Tongue (tissue), 2 donors: ENCODE results near the gene TATDN2. TPM values are rescaled to one million over a fixed set of nuclear protein-coding genes. Genes with fewer than 3 reads are reported as not detected.
"Not testable (repeated sequence)": the region's sequence is repeated elsewhere in the genome, so short reads cannot be mapped to it uniquely, and the experiment has no call there.

Experiments used
- DNase-seq: peaks from one replicate; pipeline ENCODE4 v3.0.0-alpha.2; 2015
- total RNA-seq: library from RNA; depleted of rRNA; stranded (reverse); fragments of >200 nt; gene quantifications from one replicate; pipeline ENCODE4 v1.2.3, GENCODE V29; 2014

Gene TATDN2
- total RNA-seq, 1 donor from 2014 or later, result 15.5 TPM

GRCh38 chr3:10268930-10269329 lies 20.7 kb downstream of the TATDN2 start:
- peak; percentile 15 for DNase-seq

DNA sequence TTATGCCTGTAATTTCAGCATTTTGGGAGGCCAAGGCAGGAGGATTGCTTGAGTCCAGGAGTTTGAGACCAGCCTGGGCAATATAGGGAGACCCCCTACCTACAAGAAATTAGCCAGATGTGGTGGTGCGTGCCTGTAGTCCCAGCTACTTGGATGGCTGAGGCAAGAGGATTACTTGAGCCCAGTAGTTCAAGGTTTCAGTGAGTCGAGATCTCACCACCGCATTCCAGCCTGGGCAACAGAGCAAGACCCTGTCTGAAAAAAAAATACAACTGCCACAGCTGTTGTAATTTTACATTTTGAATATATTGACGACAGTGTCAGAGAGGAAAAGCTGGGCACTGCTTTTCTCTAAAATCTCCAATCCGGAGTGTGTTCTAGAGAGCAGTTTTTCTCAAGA lies 21.2 kb downstream of the TATDN2 start:
- no peak for DNase-seq

GRCh38 chr3:10272476-10272875 lies 24.2 kb downstream of the TATDN2 start:
- DNase-seq, result not testable (repeated sequence)

- DNase-seq, result no peak
Measured at GRCh38 chr3:10272977-10273376, 24.7 kb downstream of the TATDN2 start.

DNA sequence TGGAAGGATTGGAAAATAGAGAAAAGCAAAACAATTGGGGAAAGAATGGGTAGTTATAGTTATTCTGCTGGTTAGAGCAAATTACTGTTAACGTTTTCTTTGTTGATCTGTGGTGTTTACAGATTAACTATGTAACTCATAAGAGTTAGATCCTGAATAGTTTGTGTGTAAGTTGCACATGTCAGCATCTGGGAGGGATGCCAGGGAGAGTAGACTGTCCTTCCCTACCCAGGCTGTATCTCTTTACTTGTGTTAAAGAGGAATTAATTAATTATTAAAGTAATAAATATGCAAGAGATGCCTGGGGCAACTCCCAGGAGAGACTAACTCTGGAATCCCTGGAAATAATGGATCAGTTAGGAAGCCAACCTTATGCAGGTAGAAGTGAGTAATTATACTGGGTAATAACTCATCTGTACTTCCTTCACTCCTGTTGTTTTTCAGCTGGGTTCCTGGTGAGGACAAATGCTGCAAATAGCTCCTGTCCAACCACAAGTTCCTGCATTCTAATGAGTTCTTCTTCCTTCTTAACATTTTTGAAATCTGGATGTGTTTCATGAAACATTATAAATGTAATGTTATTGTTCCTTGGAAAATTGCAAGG lies 25.5 kb downstream of the TATDN2 start:
- no peak for DNase-seq

DNA sequence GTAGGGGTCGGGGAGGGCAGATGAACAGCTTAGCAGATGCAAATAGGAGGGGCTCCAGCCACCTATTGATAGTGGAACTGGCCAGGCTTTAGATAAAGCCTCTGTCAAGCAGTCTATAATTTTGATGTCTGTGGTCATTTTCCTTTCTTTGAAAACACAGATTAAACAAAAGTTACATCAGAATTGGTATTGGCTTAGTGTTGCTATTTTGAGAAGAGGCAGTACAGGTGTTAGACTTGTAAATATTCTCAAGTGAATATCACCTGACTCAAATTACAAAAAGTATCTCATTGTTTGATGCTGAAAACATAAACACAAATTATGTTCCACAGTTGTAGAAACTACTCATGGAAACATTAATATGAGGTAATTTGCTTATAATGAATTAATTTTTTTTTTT lies 26.3 kb downstream of the TATDN2 start:
- no peak for DNase-seq

- DNase-seq, result no peak
Measured at GRCh38 chr3:10277115-10277625, 28.9 kb downstream of the TATDN2 start.

DNA sequence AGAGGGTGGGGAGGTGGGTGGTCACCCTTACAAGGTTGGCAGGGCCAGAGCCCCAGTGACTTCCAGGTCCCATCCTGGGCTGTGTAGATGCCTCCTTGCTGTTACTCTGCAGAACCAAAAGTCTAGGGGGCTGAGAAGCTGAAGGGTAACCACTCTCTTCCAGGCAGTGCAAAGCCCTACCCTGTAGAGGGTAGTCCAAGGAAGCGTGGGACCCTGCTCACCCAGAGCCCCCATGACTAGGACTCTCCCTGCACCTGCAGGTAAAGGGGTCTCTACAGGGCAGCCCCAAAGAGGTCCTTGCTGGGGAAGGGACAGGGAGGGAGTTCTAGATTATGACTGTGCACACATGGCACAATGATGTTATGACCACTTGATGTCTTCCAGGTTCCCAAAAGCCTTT lies 30.2 kb downstream of the TATDN2 start:
- no peak for DNase-seq

DNA sequence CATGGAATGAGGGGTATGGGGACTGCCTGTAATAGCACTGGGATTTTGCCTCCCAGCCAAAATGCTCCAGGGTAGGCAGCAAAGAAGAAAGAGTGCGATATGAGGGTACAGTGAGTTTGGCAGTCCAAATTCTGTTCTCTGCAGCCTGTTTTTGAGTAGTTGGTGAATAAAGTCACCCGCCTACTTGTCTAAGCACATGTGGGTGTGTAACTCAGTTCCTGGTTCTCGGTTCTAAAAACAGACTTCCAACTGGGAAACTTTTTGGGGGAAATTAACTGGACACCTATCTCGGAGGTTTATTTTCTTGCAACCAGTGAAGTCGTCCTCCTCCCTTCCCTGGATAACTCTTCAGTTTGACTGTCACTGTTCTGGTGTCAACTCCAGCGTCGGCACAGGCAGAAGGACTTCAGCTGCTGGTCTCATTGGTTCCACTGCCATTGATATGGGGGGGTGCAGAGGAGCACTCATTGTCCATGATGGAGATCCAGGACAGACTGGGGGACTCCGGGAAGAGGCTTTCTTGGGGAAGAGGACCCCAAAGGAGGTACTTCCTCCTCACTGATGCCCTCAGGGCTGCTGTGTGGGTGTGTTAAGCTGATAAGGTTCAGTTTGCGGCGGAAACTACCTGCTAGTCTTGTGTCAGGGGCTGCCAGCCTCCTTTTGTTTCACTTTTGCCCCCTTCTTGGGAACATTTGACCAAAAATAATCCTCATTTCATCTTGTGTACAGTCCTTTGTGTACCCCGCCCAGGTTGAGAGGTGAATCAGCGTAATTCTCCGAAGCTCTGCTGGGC lies 31.3 kb downstream of the TATDN2 start:
- DNase-seq, result no peak

GRCh38 chr3:10280177-10280529 lies 31.9 kb downstream of the TATDN2 start:
- DNase-seq, result no peak

DNA sequence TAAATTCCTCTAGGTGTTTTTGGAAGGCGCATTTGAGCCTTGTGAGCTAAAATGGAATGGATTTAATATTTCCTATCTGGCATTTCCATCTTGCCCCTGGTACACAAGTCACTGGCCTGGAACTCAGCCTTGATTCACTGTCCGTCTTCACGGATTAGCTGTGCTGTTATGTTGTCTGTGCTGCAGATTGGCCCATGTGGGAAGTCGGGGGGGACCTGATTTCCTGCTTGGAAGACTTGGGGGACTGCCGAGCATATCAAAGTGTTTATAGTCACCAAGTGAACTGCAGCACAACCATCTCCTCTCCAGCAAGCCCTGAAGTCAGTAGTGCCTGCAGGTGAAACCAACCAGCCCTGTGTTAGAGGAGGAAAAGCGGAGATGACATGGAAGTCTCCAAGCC lies 32.3 kb downstream of the TATDN2 start:
- DNase-seq, result no peak

DNA sequence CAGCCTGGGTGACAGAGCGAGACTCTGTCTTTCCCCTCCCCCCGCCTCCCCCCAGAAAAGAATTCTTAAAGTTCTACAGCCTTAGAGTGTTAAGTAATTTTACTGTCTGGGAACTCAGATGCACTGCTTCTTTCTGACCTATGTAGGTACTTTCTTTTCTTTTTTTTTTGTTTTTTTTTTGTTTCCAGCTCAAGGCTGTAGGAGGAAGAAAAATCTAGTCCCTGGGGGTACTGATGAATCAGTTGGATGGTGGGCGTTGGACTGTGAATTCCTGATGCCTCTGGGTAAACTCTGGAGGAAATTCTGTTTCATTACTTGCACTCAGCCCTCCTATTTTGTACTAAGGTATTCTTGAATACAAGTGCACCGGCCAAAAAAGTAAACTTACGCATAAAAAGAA lies 33.7 kb downstream of the TATDN2 start:
- DNase-seq, result no peak

- DNase-seq, result peak; percentile 58
Measured at GRCh38 chr3:10283638-10284037, 35.4 kb downstream of the TATDN2 start.

DNA sequence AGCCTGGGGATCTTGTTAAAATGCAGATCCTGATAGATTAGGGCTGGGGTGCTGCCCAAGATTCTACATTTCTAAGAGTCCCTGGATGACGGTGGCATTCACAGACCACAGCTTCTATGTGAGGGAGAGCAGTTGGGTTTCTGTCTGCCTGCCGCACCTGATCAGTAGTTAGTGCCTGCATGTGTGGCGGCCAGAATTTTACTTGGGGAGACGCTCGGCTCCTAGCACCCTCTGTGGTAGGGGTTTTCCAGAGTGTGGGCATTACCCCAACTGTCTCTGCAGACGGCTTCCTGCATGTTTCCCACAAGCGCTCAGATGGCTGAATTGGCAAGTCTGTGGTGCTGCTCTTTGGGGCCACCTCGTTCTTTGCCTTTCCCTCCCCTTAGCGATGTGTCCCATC lies 36.2 kb downstream of the TATDN2 start:
- DNase-seq, result no peak

GRCh38 chr3:10285272-10286132 lies 37.2 kb downstream of the TATDN2 start:
- DNase-seq, result no peak

DNA sequence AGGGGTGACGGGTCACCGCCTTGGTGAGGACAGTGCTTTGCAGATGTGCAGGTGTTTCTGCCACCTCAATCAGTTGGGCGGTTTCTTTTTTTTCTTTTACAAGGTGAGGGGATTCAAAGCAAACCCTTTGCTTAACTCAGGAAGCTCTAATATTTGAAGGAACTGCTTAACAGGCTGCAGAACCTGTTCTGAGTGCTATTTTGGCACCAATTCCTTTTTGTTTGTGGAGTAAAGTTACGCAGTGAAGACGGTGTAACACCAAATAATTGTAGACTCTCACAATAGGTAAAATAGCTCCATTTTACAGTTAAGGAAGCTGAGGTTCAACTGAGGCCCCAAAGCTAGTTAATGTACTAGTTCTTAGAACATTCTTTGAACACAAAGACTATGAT lies 37.9 kb downstream of the TATDN2 start:
- DNase-seq, result no peak

- peak; percentile 77 for DNase-seq
Measured at GRCh38 chr3:10286596-10287295, 38.5 kb downstream of the TATDN2 start.

GRCh38 chr3:10287936-10288574 lies 39.8 kb downstream of the TATDN2 start:
- no peak for DNase-seq

- DNase-seq, result no peak
Measured at GRCh38 chr3:10288575-10288960, 40.3 kb downstream of the TATDN2 start.

- DNase-seq, result no peak
Measured at GRCh38 chr3:10289077-10289476, 40.8 kb downstream of the TATDN2 start.

GRCh38 chr3:10289787-10290355 lies 41.6 kb downstream of the TATDN2 start:
- no peak for DNase-seq
